Erythroblast (primary cell): ENCODE measurements around the gene TBX10.

Experiments
- DNase-seq, 2 experiments: peaks; one replicate each; lab custom pipeline; 2025; lab: John Stamatoyannopoulos, UW
- GATA1 ChIP-seq: IDR thresholded peaks from 2 replicates; pipeline ENCODE4 v1.6.1; 2011; ENCODE audit warnings: low read depth, mild to moderate bottlenecking, control low read depth, low read length, moderate library complexity
- POLR2A ChIP-seq: IDR thresholded peaks from 2 replicates; pipeline ENCODE4 v1.6.1; 2011; ENCODE audit warnings: mild to moderate bottlenecking, low read length

Gene TBX10

GRCh38 chr11:67634366-67635230, 5.0 kb downstream of the TBX10 start:
- DNase-seq: no peak
- TF ChIP-seq POLR2A: no peak
- TF ChIP-seq GATA1: no peak

- no peak for TF ChIP-seq GATA1
- no peak for TF ChIP-seq POLR2A
- DNase-seq: no peak
Measured at GRCh38 chr11:67633758-67634365, 5.7 kb downstream of the TBX10 start.

- TF ChIP-seq GATA1: no peak
- TF ChIP-seq POLR2A: no peak
- DNase-seq: no peak
Measured at GRCh38 chr11:67632982-67633755, 6.4 kb downstream of the TBX10 start.

GRCh38 chr11:67632175-67632981, 7.2 kb downstream of the TBX10 start:
- no peak for DNase-seq
- no peak for TF ChIP-seq GATA1

DNA sequence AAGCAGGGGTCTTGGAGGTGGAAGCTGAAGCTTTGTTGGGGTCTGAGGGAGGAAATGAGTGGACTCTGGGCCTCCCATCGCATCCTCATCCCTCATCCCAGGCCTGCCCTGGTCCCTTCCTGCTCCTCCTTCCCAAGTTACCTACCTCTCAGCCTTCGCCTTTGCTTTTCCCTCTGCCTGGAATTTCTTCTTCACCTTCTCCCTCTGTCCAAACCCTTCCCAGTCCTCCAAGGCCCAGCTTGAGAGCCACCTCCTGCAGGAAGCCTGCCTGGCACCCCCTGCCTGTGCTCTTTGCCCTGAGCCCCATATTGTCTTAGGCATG, 7.7 kb downstream of the TBX10 start:
- no peak for DNase-seq
- no peak for TF ChIP-seq POLR2A

- DNase-seq: no peak
- TF ChIP-seq GATA1 (no peak), POLR2A (no peak)
Measured at GRCh38 chr11:67631411-67631810, 8.2 kb downstream of the TBX10 start.

- no peak for DNase-seq
- TF ChIP-seq POLR2A (no peak), GATA1 (no peak)
Measured at GRCh38 chr11:67630943-67631331, 8.6 kb downstream of the TBX10 start.

DNA sequence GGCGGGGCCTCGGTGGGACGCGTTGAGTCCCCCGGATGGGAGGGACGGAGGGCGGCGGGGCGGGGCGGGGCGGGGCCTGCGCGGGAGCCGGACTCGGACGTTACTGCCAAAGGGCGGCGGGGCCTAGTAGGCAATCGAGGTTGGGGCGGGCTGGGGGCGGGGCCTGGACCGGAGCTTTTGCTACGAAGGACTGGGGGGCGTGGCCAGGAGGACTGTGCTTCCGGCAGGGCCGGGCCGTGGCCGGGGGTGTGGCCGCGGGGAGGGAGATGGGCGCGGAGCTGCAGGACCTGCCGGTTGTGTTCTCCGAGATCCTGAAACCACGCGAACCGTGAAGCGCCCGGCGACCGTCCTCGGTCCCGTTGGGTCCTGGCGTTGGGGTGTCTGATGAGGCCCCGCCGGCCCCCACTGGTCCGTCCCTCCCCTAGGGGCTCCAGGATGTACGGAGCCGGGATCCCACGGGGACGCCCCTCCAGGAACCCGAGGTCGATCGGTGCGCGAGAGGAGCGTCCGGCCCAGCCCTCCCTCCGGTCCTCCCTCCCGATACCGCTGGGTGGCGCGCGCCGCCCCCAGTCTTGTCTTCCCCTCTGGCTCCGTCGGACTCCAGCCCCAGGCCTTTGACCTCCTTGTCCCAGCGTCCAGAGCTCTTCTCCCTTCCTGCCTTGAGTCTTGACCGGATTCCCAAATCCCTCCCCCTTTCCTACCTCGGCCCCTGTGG, 9.2 kb downstream of the TBX10 start:
- TF ChIP-seq GATA1 (no peak), POLR2A (no peak)
- DNase-seq: peak; percentile 97 to 98

DNA sequence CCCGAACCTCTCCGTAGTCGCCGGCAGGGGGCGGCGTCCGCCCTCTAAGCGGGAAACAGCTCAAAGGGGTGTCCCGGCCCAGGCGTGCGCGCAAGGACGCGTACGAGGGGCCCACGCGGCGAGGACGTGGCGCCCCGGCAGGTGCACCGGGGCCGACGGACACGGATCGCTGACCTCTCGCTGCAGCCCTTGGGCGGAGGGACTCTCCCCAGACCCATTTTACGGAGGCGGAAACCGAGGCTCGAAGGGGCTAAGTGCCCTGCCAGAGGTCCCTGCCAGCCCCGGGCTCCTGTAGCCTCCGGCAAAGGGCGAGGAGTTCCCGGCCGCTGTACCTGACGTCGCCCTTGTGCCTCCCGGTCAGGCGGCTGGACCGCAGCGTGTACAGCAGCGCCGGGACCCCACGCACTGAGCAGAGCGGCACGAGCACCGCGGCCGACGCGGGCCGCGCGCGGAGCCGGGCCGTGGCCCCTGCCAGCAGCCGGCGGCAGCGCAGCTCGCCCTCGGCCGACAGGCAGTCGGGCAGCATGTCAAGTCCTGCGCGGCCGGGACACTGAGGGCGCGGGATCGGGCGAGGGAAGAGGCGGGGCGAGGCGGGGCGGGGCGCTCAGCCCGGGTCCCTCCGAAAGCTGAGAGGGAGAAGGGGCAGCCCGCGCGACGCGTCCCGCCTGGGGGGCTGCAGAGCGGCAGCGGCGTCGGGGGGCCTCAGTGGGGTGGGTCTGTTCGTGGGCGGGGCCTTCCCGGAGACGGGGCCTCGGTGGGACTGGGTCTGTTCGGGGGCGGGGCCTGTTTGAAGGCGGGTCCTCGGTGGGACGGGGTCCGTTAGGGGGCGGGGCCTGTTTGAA, 10.0 kb downstream of the TBX10 start, which contains the start of gene NUDT8:
NUDT8 (minus strand) TSS at position 552 of the 842 bp plus-strand sequence; CDS start at position 526, 26 bp downstream.
- TF ChIP-seq POLR2A: peak; percentile 51
- no peak for TF ChIP-seq GATA1
- peak; percentile 91 to 93 for DNase-seq

- no peak for TF ChIP-seq GATA1
- TF ChIP-seq POLR2A: no peak
- DNase-seq: no peak
Measured at GRCh38 chr11:67628710-67629385, 10.7 kb downstream of the TBX10 start.

DNA sequence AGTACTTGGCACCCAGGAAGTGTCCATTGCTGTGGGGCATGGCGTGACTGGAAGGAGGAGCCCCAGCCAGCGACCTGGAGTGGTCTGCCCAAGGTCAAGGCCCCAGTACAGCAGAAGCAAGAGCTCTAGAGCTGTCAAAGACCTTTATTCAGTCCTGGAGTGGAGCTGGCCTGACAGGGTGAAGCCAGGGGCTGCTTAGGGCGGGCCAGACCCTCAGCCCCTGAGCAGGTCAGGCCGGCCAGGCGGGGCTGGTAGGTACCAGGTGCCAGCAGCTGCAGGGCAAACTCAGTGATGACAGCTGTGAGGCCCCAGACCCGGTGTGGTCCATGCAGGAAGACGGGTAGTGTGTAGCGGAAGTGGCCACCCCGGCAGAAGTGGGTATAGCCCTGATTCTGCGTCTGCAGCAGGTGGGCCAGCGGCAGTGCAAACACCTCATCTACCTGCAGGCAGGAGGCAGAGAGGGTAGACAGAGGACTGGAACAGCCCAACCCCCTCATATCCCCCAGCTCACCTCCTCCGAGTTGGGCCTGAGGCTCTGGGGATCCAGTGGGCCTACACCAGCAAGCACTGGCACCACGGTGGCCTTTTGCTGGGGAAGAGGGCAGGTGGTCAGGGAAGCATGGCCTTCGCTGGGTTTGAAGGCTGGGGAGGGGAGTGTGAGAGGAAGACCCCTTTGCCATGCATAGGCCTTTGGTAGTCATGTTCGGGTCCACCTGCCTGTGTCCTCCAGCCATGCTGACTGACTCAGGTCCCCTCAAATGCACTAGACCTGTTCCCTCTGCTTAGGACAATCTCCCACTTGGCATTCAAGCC, 11.5 kb downstream of the TBX10 start:
- no peak for DNase-seq
- TF ChIP-seq GATA1 (no peak), POLR2A (no peak)
